CD14-positive monocyte (primary cell): ENCODE data around the gene LYZL4. TPM values are rescaled to one million over a fixed set of nuclear protein-coding genes. Genes with fewer than 3 reads are reported as not detected.

ENCODE experiments used
- DNase-seq, 3 donors: peaks; one replicate each; pipeline ENCODE4 v3.0.0-alpha.2; 2011 to 2022
- H2AFZ ChIP-seq: 2 replicates; pipeline ENCODE4 v1.6.0; 2012; ENCODE audit warnings: mild to moderate bottlenecking, low read depth, low read length, inconsistent platforms; ENCODE audit not compliant: insufficient read depth, poor library complexity, severe bottlenecking
- H3K27ac ChIP-seq, 2 donors: 1 replicate in 1 of 2; 2 replicates in 1 of 2; pipeline ENCODE4 v1.5.1; 2012 to 2013; ENCODE audit warnings: low read length in 2 of 2, control low read depth in 1 of 2, inconsistent platforms in 1 of 2, low read depth in 1 of 2, mild to moderate bottlenecking in 1 of 2
- H3K27me3 ChIP-seq, 2 donors: one replicate each; pipeline versions ENCODE4 v1.6.0 to v1.6.1; 2011 to 2013; ENCODE audit warnings: low read length in 2 of 2; ENCODE audit not compliant: control insufficient read depth in 2 of 2, insufficient read depth in 2 of 2
- H3K36me3 ChIP-seq, 2 donors: replicated peaks in 1 of 2; 1 replicate in 1 of 2; 2 replicates in 1 of 2; pipeline versions ENCODE4 v1.5.1 to v1.6.1; 2012 to 2013; ENCODE audit warnings: low read length in 2 of 2, control low read depth in 1 of 2, inconsistent platforms in 1 of 2, mild to moderate bottlenecking in 1 of 2; ENCODE audit not compliant: insufficient read depth in 2 of 2, control insufficient read depth in 1 of 2
- H3K4me1 ChIP-seq, 2 donors: 1 replicate in 1 of 2; 2 replicates in 1 of 2; pipeline versions ENCODE4 v1.5.1 to v1.6.1; 2012 to 2013; ENCODE audit warnings: low read length in 2 of 2, control low read depth in 1 of 2, inconsistent platforms in 1 of 2, mild to moderate bottlenecking in 1 of 2, moderate library complexity in 1 of 2; ENCODE audit not compliant: insufficient read depth in 2 of 2, control insufficient read depth in 1 of 2
- H3K4me2 ChIP-seq: replicated peaks from 2 replicates; pipeline ENCODE3; 2012; ENCODE audit warnings: low read length, moderate library complexity, mild to moderate bottlenecking; ENCODE audit not compliant: poor library complexity, severe bottlenecking; ENCODE audit errors: extremely low read depth
- H3K4me3 ChIP-seq, 3 experiments: fragments of 200-600 bp in 1 of 3; sonication (generic) in 1 of 3; replicated peaks in 1 of 3; 1 replicate in 2 of 3; 2 replicates in 1 of 3; pipeline ENCODE4 v1.5.1; 2011 to 2013; ENCODE audit warnings: low read length in 3 of 3, mild to moderate bottlenecking in 3 of 3, control low read depth in 2 of 3, low read depth in 2 of 3, inconsistent platforms in 1 of 3, moderate library complexity in 1 of 3
- H3K79me2 ChIP-seq: 2 replicates; pipeline ENCODE4 v1.6.0; 2012; ENCODE audit warnings: mild to moderate bottlenecking, control low read depth, inconsistent platforms, low read length, moderate library complexity; ENCODE audit not compliant: insufficient read depth
- H3K9ac ChIP-seq: 2 replicates; pipeline ENCODE4 v1.6.0; 2017; ENCODE audit warnings: low read length, mild to moderate bottlenecking; ENCODE audit not compliant: insufficient read depth, poor library complexity, severe bottlenecking
- H3K9me3 ChIP-seq, 2 donors: replicated peaks in 1 of 2; 1 replicate in 1 of 2; 2 replicates in 1 of 2; pipeline versions ENCODE4 v1.5.1 to v1.6.1; 2012 to 2013; ENCODE audit warnings: low read length in 2 of 2, control low read depth in 1 of 2; ENCODE audit not compliant: control insufficient read depth in 1 of 2, insufficient read depth in 1 of 2
- H4K20me1 ChIP-seq: 2 replicates; pipeline ENCODE4 v1.6.0; 2012; ENCODE audit warnings: mild to moderate bottlenecking, low read length, control low read depth, moderate library complexity; ENCODE audit not compliant: insufficient read depth
- H3K27ac Mint-ChIP-seq, 7 donors: one replicate each; pipeline ENCODE4 v1.8.0; 2020; ENCODE audit warnings: mild to moderate bottlenecking in 7 of 7, mixed read lengths in 7 of 7, moderate library complexity in 6 of 7, inconsistent platforms in 2 of 7
- H3K27me3 Mint-ChIP-seq, 3 donors: one replicate each; pipeline ENCODE4 v1.8.0; 2021 to 2022; ENCODE audit warnings: low read depth in 3 of 3, mild to moderate bottlenecking in 3 of 3, mixed read lengths in 3 of 3, moderate library complexity in 3 of 3, inconsistent platforms in 1 of 3
- H3K36me3 Mint-ChIP-seq, 2 donors: one replicate each; pipeline ENCODE4 v1.8.0; 2020; ENCODE audit warnings: mixed read lengths in 2 of 2, inconsistent platforms in 1 of 2, mild to moderate bottlenecking in 1 of 2
- H3K4me1 Mint-ChIP-seq: one replicate; pipeline ENCODE4 v1.8.0; 2020; ENCODE audit warnings: mild to moderate bottlenecking, mixed read lengths
- H3K4me3 Mint-ChIP-seq, 2 donors: one replicate each; pipeline ENCODE4 v1.8.0; 2020; ENCODE audit warnings: mild to moderate bottlenecking in 2 of 2, mixed read lengths in 2 of 2, moderate library complexity in 1 of 2
- H3K9me3 Mint-ChIP-seq, 7 donors: one replicate each; pipeline ENCODE4 v1.8.0; 2020 to 2022; ENCODE audit warnings: mixed read lengths in 7 of 7, mild to moderate bottlenecking in 6 of 7, moderate library complexity in 6 of 7, inconsistent platforms in 2 of 7
- CTCF ChIP-seq: fragments of 200-600 bp; IDR thresholded peaks from one replicate; pipeline ENCODE4 v1.8.0; 2022; ENCODE audit warnings: antibody characterized with exemption, mild to moderate bottlenecking
- WGBS: methylation state at CpG from one replicate; pipeline ENCODE4 v1.1.5; 2013; ENCODE audit warnings: missing lambda C conversion rate; ENCODE audit not compliant: insufficient coverage; 5-methylcytosine and 5-hydroxymethylcytosine counted together
- intact Hi-C, 2 donors: fragments of 100-400 bp; cut with micrococcal nuclease; formaldehyde crosslinking; loops; one replicate each; pipeline versions ENCODE4 v1.15.0 to v1.15.1; 2023
- polyA plus RNA-seq, 3 donors: library from polyadenylated mRNA; depleted of rRNA in 1 of 3; unstranded in 2 of 3; stranded (reverse) in 1 of 3; fragments of 300-500 nt in 2 of 3; fragments of >200 nt in 1 of 3; fragmentation: Illumina TruSeq in 2 of 3; gene quantifications; 1 replicate in 2 of 3; 2 replicates in 1 of 3; pipeline ENCODE4 v1.2.3, GENCODE V29; 2012 to 2021

Gene LYZL4
- polyA plus RNA-seq, 3 donors, result not detected

DNA sequence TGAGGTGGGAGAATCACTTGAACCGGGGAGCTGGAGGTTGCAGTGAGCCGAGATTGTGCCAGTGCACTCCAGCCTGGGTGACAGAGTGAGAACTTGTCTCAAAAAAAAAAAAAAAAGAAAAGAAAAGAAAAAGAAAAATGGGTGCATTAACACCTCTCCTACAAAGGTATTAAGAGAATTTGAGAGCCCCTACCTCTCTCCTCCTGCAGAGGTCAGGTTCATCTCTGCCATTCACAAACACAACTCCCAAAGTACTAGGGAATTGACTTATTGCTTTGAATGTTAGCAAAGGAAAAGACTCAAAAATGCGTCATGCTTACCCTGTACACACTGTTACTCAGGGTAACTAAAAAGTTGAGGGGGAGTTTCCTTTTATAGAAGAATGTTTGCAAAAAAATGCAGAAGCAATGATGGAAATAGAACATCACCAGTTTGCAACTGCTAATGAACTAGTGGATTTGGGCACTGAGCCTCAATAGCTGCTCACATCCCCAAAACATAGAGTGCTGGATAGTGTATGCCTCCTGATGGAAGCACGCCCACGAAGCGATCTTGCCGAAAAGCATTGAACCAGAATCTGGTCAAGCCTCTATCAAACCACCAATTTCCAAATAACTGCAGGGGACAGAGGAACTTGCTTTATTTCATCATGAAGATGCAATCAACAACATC is 15.5 kb upstream of the LYZL4 start:
- no peak overlapping the region for H3K4me3 ChIP-seq
- 76% methylated on average over 4 of the region's 7 CpGs for WGBS
- H3K4me1 ChIP-seq, result no peaks in the 10 kb centered on the region
- no peaks in the 10 kb centered on the region for H4K20me1 ChIP-seq
- intact Hi-C loops, result no loop called here
- no peak overlapping the region for H3K27ac ChIP-seq
- H3K27me3 ChIP-seq, result no peaks in the 10 kb centered on the region
- Mint-ChIP-seq H3K27ac (no peak overlapping the region), H3K9me3 (peaks cover 0 to 7% (median 2%) of the 10 kb centered on the region in 7 donors), H3K36me3 (no peaks in the 10 kb centered on the region), H3K4me1 (no peaks in the 10 kb centered on the region), H3K27me3 (peaks cover 7 to 12% (median 10%) of the 10 kb centered on the region in 3 donors), H3K4me3 (no peak overlapping the region)
- no peak for DNase-seq
- H3K9me3 ChIP-seq, result no peaks in the 10 kb centered on the region
- no peaks in the 10 kb centered on the region for H3K79me2 ChIP-seq
- H3K9ac ChIP-seq, result no peak overlapping the region
- H3K4me2 ChIP-seq, result no peak overlapping the region
- no peak overlapping the region for H2AFZ ChIP-seq
- H3K36me3 ChIP-seq, result no peaks in the 10 kb centered on the region
- TF ChIP-seq CTCF, result no peak

DNA sequence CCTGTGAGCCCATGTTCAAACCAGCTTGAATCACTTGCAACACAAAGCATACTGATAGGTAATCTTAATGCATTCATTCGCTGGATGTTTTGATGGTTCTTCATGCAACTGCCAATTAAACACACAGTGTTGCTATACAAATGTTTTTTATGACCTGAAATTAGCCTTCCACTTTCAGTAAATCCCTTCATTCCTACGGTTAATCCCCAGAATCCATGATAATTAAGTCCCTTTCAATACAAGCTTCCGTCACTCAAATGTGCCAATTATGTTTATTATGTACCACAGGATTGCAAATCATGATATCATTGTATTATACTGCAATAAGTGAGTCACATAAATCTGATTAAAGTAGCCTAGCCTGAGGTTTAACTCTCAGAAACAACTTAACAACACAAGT is 14.5 kb upstream of the LYZL4 start:
- TF ChIP-seq CTCF, result no peak
- H3K27ac ChIP-seq, result no peak overlapping the region
- no peak overlapping the region for H2AFZ ChIP-seq
- no peaks in the 10 kb centered on the region for H3K36me3 ChIP-seq
- H3K4me2 ChIP-seq, result no peak overlapping the region
- H3K4me1 ChIP-seq, result no peaks in the 10 kb centered on the region
- Mint-ChIP-seq H3K27ac (no peak overlapping the region), H3K36me3 (no peaks in the 10 kb centered on the region), H3K4me3 (no peak overlapping the region), H3K9me3 (peaks cover 0 to 7% (median 2%) of the 10 kb centered on the region in 7 donors), H3K27me3 (peaks cover 4 to 10% (median 8%) of the 10 kb centered on the region in 3 donors), H3K4me1 (no peaks in the 10 kb centered on the region)
- H3K79me2 ChIP-seq, result no peaks in the 10 kb centered on the region
- intact Hi-C loops, result no loop called here
- no peaks in the 10 kb centered on the region for H3K27me3 ChIP-seq
- H3K9ac ChIP-seq, result no peak overlapping the region
- no peak overlapping the region for H3K4me3 ChIP-seq
- no peaks in the 10 kb centered on the region for H4K20me1 ChIP-seq
- WGBS, result no CpG with 5 or more reads among the region's 3 CpGs
- DNase-seq, result no peak
- no peaks in the 10 kb centered on the region for H3K9me3 ChIP-seq
